NB4 (cell line): ENCODE measurements around the gene ADH1A.

ENCODE experiments used
- MAX ChIP-seq: IDR thresholded peaks from 2 replicates; pipeline ENCODE4 v1.6.1; 2011; ENCODE audit warnings: low read depth, low read length
- MYC ChIP-seq: IDR thresholded peaks from 2 replicates; pipeline ENCODE4 v1.6.1; 2011; ENCODE audit warnings: low read depth, low read length
- POLR2A ChIP-seq: IDR thresholded peaks from 2 replicates; pipeline ENCODE4 v1.6.1; 2011; ENCODE audit warnings: mild to moderate bottlenecking; ENCODE audit not compliant: insufficient read length; ENCODE audit errors: extremely low read depth
- TF ChIP-seq, protein P1 (sequence below): IDR thresholded peaks from one replicate; pipeline ENCODE4 v1.5.1; 2012; ENCODE audit warnings: low read depth, low read length

- TF ChIP-seq MAX (no peak), MYC (no peak), POLR2A (no peak)
- TF ChIP-seq, protein P1, sequence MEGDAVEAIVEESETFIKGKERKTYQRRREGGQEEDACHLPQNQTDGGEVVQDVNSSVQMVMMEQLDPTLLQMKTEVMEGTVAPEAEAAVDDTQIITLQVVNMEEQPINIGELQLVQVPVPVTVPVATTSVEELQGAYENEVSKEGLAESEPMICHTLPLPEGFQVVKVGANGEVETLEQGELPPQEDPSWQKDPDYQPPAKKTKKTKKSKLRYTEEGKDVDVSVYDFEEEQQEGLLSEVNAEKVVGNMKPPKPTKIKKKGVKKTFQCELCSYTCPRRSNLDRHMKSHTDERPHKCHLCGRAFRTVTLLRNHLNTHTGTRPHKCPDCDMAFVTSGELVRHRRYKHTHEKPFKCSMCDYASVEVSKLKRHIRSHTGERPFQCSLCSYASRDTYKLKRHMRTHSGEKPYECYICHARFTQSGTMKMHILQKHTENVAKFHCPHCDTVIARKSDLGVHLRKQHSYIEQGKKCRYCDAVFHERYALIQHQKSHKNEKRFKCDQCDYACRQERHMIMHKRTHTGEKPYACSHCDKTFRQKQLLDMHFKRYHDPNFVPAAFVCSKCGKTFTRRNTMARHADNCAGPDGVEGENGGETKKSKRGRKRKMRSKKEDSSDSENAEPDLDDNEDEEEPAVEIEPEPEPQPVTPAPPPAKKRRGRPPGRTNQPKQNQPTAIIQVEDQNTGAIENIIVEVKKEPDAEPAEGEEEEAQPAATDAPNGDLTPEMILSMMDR = no peak
Measured at GRCh38 chr4:99324361-99324760, 33.6 kb upstream of the ADH1A start.
